HUDEP-2 (cell line): Measurements from ENCODE around the gene KRTAP2-3.
"Not testable (repeated sequence)": the region's sequence is repeated elsewhere in the genome, so short reads cannot be mapped to it uniquely, and the experiment has no call there.

ENCODE experiments used
- DNase-seq, 76 experiments: peaks; one replicate each; lab custom pipeline; 2025; ENCODE audit not compliant: unreplicated experiment in 76 of 76; lab: John Stamatoyannopoulos, UW

Gene KRTAP2-3

GRCh38 chr17:41060052-41060604 lies at the start of gene KRTAP2-3:
KRTAP2-3 (minus strand) TSS chr17:41060114; CDS start chr17:41060050, 64 bp downstream.
- no peak for DNase-seq

- DNase-seq, result not testable (repeated sequence)
Observed at GRCh38 chr17:41108728-41109386, 48.9 kb upstream of the KRTAP2-3 start.

DNA sequence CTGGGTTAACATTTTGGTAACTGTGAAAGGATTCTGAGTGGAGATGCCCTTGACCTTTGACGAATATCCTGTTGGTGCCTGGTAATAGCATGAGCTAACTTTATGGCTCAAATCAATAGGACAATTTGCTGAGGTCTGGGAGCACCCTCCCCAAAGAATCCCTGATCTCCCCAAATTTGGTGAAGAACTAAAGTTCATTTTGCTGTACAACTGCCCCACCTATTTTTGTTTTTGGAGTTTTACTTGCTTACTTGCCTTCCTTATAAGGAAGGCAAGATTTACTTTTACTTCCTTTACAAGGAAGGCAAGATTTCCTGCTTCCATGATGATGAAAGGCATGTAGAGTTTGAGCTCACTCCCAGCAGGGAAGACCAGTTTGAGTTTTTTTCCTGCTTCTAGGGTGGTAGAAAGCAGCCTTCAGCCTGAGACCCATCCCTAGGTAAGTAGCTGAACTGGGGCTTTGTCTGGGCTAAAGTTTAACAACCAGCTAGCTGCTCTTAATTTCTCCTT lies 48.1 kb upstream of the KRTAP2-3 start:
- no peak for DNase-seq

DNA sequence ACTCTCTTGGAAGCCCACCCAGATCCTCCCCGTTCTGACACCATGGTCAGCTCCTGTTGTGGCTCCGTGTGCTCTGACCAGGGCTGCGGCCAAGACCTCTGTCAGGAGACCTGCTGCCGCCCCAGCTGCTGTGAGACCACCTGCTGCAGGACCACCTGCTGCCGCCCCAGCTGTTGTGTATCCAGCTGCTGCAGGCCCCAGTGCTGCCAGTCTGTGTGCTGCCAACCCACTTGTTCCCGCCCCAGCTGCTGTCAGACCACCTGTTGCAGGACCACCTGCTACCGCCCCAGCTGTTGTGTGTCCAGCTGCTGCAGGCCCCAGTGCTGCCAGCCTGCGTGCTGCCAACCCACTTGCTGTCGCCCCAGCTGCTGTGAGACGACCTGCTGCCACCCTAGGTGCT lies 45.4 kb upstream of the KRTAP2-3 start, which contains the start of gene KRTAP4-9:
TSS of gene KRTAP4-9 (plus strand) at position 43 of the 400 bp plus-strand sequence. CDS start at position 43, 0 bp downstream.
- DNase-seq, result not testable (repeated sequence)

DNA sequence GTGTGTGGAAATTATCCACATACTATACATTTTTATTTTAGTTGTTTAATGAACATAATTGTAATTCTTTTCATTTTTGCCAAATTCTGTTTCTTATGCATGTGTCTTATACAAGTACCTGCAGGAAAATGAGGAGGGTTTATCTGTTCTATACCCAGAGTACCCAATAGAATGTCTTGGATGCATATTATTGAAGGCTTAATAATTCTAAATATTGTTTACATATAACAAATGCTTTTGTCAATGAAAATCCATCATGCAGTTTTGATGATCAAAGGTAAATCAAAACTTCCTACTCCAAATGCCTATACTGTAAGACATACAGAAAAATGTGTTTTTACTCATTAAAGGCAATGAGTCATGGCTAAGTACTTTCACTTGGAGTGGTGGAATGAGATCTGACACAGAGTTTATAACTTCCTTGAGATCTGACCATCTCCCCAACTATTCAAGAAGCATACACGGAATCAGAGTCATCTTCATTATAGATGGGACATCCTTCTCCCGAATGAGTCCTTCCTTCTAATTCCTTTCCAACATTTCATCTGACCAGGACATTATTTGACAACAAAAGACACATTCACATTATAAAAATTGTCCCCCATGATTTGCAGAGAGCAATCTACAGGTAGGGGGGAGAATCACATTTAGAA lies 44.6 kb upstream of the KRTAP2-3 start:
- not testable (repeated sequence) for DNase-seq

DNA sequence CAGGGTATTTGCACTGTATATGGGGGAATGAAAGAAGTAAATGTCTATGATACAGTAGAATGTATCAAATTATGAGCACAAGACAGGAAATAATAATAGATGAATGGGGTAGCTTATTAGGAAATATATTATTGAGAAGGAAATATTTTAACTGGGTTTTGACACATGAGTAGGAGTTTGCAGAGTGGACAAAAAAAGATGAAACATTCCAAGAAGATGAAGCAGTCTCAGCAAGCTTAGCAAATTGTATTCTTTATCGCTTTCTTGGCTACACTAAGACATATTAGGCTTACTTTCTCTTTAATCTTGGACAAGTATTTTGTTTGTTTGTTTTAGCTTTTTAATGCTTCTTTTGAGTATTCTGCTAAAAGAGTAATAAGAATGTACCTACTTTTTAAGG lies 44.0 kb upstream of the KRTAP2-3 start:
- no peak for DNase-seq

DNA sequence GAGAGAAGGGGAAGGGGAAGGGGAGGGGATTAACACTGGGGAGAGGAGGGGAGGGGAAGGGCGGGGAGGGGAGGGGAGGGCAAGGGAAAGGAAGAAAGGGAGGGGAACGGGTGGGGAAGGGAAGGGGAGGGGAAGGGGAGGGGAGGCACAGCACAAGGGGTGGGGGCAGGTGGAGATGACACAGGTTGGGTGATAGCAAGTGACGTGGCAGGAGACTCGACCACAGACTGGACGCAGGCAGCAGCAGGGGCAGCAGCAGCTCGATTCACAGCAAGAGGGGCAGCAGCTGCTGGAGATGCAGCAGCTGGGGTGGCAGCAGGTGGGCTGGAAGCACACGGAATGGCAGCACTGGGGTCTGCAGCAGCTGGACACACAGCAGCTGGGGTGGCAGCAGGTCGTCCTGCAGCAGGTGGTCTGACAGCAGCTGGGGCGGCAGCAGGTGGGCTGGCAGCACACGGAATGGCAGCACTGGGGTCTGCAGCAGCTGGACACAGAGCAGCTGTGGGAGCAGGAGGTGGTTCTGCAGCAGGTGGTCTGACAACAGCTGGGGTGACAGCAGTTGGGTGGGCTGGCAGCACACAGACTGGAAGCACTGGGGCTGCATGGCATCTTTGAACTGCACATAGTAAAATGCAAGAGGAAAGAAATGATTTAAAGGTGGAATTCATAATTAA lies 41.8 kb upstream of the KRTAP2-3 start, which contains the start of gene KRTAP4-16:
TSS of gene KRTAP4-16 (minus strand) at position 624 of the 674 bp plus-strand sequence. CDS start at position 624, 0 bp downstream.
- DNase-seq, result no peak

DNA sequence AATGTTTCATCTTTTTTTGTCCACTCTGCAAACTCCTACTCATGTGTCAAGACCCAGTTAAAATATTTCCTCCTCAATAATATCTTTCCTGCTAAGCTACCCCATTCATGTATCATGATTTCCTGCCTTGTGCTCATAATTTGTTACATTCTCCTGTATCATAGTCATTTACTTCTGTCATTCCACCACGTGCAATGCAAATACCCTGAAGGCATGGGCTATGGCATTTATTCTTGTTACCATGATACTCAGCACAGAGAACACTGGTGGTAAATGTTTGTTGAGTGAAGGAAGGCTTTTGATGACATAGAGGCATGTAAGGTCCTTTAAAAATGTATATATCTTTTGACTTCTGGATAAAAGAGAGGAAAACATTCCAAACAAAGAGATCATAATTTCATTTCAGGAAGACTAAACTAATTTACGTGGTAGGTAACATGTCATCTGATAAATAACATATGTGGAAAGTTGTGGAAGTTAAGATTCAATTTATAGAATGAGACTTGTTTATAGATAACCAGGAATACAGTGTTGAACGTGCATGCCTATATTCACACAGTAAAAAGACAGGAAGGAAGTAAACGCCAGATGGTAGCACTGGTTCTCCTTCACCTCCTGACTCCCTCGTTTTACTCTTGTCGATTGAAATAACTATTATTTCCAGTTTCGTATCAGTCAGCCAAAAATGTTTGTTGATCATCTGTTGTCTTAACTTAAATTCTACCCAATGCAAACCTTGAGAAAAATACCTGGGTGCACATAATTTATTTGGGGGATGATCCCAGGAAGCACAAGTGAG lies 40.0 kb upstream of the KRTAP2-3 start:
- DNase-seq, result not testable (repeated sequence)

- no peak for DNase-seq
Observed at GRCh38 chr17:41098481-41098880, 38.6 kb upstream of the KRTAP2-3 start.

- DNase-seq, result no peak
Observed at GRCh38 chr17:41098042-41098441, 38.1 kb upstream of the KRTAP2-3 start, which contains the start of gene KRTAP4-8. KRTAP4-8 (minus strand) TSS chr17:41098142; CDS start chr17:41098084, 58 bp downstream.

DNA sequence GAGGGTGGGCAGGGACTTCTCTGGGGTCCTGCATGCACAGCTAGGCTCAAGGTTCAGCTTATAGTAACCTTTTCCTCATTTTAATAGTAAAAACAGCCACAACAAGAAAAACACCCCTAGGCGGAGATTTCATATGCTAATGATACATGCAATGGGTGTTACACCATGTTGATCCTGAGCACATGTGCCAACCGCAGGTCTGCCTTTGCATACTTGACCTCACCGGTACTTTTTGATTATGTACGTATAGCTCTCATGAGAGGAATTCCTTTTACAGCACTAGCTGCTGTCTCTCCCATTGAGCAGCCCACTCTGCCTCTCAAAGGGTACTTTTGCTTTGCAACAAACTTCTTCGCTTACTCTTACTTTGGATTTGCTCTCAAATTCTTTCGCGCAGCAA lies 36.1 kb upstream of the KRTAP2-3 start:
- no peak for DNase-seq

GRCh38 chr17:41088760-41089352 lies 28.9 kb upstream of the KRTAP2-3 start:
- DNase-seq, result not testable (repeated sequence)

DNA sequence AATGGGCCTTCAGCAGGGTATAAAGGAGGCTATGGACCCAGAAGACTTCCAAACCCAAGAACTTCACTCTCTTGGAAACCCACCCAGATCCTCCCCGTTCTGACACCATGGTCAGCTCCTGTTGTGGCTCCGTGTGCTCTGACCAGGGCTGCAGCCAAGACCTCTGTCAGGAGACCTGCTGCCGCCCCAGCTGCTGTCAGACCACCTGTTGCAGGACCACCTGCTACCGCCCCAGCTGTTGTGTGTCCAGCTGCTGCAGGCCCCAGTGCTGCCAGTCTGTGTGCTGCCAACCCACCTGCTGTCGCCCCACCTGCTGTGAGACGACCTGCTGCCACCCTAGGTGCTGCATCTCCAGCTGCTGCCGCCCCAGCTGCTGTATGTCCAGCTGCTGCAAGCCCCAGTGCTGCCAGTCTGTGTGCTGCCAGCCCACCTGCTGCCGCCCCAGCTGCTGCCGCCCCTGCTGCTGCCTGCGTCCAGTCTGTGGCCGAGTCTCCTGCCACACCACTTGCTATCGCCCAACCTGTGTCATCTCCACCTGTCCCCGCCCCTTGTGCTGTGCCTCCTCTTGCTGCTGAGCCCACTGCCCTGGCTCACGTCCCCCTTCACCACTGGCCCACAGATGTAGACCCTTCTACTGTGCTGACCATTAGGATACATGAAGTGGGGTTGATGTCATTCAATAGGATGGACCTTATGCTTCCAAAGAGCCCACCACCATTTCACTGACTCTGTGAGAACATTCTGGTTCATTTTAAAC lies 24.4 kb upstream of the KRTAP2-3 start, which contains the start of gene KRTAP4-7:
TSS of gene KRTAP4-7 (plus strand) at position 51 of the 757 bp plus-strand sequence. CDS start at position 108, 57 bp downstream.
- DNase-seq, result not testable (repeated sequence)

DNA sequence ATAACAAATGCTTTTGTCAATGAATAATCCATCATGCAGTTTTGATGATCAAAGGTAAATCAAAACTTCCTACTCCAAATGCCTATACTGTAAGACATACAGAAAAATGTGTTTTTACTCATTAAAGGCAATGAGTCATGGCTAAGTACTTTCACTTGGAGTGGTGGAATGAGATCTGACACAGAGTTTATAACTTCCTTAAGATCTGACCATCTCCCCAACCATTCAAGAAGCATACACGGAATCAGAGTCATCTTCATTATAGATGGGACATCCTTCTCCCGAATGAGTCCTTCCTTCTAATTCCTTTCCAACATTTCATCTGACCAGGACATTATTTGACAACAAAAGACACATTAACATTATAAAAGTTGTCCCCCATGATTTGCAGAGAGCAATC lies 23.5 kb upstream of the KRTAP2-3 start:
- DNase-seq, result not testable (repeated sequence)

DNA sequence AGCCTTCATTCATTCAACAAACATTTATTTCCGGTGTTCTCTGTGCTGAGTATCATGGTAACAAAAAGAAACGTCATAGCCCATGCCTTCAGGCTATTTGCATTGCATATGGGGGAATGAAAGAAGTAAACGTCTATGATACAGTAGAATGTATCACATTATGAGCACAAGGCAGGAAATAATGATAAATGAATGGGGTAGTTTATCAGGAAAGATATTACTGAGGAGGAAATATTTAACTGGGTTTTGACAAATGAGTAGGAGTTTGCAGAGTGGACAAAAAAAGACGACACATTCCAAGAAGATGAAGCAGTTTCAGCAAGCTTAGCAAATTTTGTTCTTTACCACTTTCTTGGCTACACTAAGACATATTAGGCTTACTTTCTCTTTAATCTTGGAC lies 22.7 kb upstream of the KRTAP2-3 start:
- DNase-seq, result no peak

DNA sequence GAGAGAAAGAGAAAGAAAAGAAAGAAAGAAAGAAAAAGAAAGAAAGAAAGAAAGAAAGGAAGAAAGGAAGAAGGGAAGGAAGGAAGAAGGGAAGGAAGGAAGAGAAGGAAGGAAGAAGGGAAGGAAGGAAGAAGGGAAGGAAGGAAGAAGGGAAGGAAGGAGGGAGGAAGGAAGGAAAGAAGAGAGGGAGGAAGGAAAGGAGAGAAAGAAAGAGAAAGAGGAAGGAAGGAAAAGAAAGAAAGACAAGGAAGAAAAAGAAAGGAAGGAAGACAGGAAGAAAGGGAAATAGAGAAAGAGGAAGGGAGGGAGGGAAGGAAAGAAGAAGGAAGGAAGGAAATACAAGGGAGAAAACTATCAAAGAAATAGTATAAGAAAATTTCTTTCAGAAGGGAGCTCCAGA lies 16.9 kb upstream of the KRTAP2-3 start:
- DNase-seq, result no peak

DNA sequence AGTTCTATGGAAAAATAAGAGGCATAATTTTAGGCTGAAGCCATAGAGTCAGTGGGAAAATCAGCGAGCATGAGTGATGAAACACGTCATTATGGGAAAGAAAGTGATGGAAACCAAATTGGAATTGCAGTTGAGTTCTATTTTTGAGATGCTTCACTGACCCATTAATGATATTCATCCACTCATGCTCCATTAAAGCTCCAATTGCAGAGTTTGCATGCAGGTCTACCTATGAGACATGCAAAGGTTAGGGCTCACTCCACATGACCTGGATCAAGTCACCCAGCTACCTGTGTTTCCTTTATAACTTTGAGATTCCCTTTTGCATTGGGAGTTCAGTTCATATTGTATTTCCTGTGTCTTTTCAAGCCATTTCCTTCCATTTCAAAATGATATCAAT lies 13.8 kb upstream of the KRTAP2-3 start:
- DNase-seq, result no peak

GRCh38 chr17:41071606-41072360 lies 11.9 kb upstream of the KRTAP2-3 start:
- DNase-seq, result no peak
